GM10248 (cell line): ENCODE measurements around the gene SNRPF.

Source experiments
- CTCF ChIA-PET: fragments of 300-600 bp; sonication (Branson Sonifier 250); formaldehyde crosslinking; extraction: SDS; loops from one replicate; lab custom pipeline; 2021; ENCODE audit warnings: antibody characterized with exemption; lab: Yijun Ruan, JAX
- POLR2A ChIA-PET: fragments of 350-650 bp; sonication (Branson Sonifier 250); formaldehyde crosslinking; extraction: SDS; loops from one replicate; lab custom pipeline; 2020; ENCODE audit warnings: antibody characterized with exemption; lab: Yijun Ruan, JAX
- DNase-seq: peaks from one replicate; pipeline ENCODE4 v3.0.0; 2012; ENCODE audit errors: extremely low spot score
- CTCF ChIP-seq: IDR thresholded peaks from 2 replicates; pipeline ENCODE4 v1.5.1; 2012; ENCODE audit warnings: mild to moderate bottlenecking, low read depth; ENCODE audit errors: extremely low read depth, missing control alignments, control extremely low read depth

SNRPF gene

GRCh38 chr12:95859344-95859816 lies 628 bp downstream of the SNRPF start:
- TF ChIP-seq CTCF: no peak
- ChIA-PET CTCF (interaction anchor here (1.0 kb wide), 1 partner anchor 140 kb away, joined by 3 read pairs; no protein-coding TSS in a partner anchor), POLR2A (no interaction called here)
- DNase-seq: no peak

- TF ChIP-seq CTCF: no peak
- DNase-seq: no peak
- ChIA-PET POLR2A (no interaction called here), CTCF (interaction anchor here (1.0 kb wide), 1 partner anchor 139 kb away, joined by 3 read pairs; no protein-coding TSS in a partner anchor)
Observed at GRCh38 chr12:95859947-95860850, 1.4 kb downstream of the SNRPF start.

- no peak for TF ChIP-seq CTCF
- ChIA-PET POLR2A (no interaction called here), CTCF (no interaction called here)
- no peak for DNase-seq
Observed at GRCh38 chr12:95862038-95862437, 3.3 kb downstream of the SNRPF start.

- DNase-seq: no peak
- ChIA-PET CTCF (interaction anchor here (1.6 kb wide), 1 partner anchor 21 kb away, joined by 3 read pairs; no protein-coding TSS in a partner anchor), POLR2A (no interaction called here)
- no peak for TF ChIP-seq CTCF
Observed at GRCh38 chr12:95863337-95863736, 4.6 kb downstream of the SNRPF start.

GRCh38 chr12:95870897-95871296 lies 12.1 kb downstream of the SNRPF start:
- no peak for TF ChIP-seq CTCF
- CTCF ChIA-PET: no interaction called here
- no peak for DNase-seq
- POLR2A ChIA-PET: no interaction called here

GRCh38 chr12:95874452-95874851 lies 15.7 kb downstream of the SNRPF start:
- TF ChIP-seq CTCF: no peak
- DNase-seq: no peak
- ChIA-PET POLR2A (no interaction called here), CTCF (no interaction called here)
